GM18508 (cell line): ENCODE measurements around the gene APOL2.
"Not testable (repeated sequence)": the region's sequence is repeated elsewhere in the genome, so short reads cannot be mapped to it uniquely, and the experiment has no call there.

ENCODE experiments used
- ATAC-seq: cut with Tn5 transposase; IDR thresholded peaks from one replicate; pipeline ENCODE4 v1.9.1; 2021; ENCODE audit warnings: moderate number of reproducible peaks; ENCODE audit not compliant: insufficient read depth, unreplicated experiment

Gene APOL2

GRCh38 chr22:36245805-36246356 lies 6.6 kb upstream of the APOL2 start:
- ATAC-seq = no peak

- ATAC-seq = no peak
Observed at GRCh38 chr22:36244522-36245391, 5.4 kb upstream of the APOL2 start.

DNA sequence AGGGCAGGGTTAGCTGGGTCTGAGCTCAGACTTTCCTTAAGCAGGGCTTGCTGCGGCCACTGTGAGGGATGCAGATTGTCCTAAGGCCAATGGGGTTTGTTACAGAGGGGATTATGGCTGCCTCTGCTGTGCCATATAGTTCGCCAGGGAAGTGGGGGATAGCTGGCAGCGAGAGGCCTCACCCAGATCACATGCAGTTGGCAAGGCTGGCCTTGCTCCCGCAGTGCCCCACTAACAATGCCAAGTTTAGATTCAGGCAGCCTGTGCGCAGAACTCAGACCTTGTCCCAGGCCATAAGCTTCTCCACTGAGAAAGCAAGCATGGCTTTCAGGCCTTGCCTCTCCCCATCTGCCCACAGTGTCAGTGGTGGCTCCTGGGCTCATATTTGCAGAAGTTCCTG lies 4.7 kb upstream of the APOL2 start:
- no peak for ATAC-seq

- no peak for ATAC-seq
Observed at GRCh38 chr22:36239150-36239400, 252 bp downstream of the APOL2 start.

- no peak for ATAC-seq
Observed at GRCh38 chr22:36238373-36239149, 766 bp downstream of the APOL2 start.

DNA sequence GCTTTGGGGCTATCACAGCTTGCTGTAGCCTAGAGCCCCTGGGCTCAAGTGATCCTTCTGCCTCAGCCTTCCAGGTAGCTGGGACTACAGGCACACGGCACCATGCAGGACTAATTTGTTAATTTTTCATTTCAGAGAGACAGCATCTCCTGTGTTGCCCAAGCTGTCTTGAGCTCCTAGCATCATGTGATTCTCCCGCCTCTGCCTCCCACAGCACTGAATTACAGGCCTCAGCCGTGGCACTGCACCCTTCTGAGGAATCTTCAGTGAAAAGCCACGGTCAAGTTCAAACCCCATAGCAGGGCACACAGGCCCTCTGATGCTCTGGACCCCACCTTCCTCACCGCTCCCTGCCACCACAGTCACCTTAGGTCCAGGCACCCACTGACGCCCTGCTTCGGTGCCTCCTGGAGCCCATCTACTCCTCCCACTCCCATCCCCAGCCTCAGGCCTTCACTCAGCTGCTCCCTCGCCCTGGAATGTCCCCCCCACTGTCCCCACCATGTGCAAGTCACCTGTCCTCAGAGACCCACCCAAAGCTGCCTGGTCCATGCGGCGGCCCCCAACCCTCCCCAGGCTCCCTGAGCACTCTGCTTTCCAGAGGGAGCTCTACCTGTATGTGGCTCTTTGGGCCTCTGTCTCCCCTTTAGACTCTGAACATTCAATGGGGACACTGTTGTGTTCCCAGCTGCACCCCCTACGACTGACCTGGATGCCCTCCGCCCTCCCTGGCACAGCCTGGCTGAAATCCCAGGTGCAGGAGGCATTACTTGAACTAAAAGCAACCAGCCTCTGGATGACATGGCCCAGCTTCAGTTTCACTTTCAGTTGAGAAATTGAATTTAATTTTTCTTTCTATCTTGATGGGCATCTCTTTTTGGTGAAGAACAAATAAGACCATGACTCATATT lies 1.6 kb downstream of the APOL2 start:
- no peak for ATAC-seq

- no peak for ATAC-seq
Observed at GRCh38 chr22:36236388-36237319, 2.7 kb downstream of the APOL2 start.

GRCh38 chr22:36235585-36235984 lies 3.7 kb downstream of the APOL2 start:
- no peak for ATAC-seq

- ATAC-seq = no peak
Observed at GRCh38 chr22:36234919-36235318, 4.4 kb downstream of the APOL2 start.

GRCh38 chr22:36234213-36234612 lies 5.1 kb downstream of the APOL2 start:
- ATAC-seq = no peak

- no peak for ATAC-seq
Observed at GRCh38 chr22:36233796-36234195, 5.5 kb downstream of the APOL2 start.

- no peak for ATAC-seq
Observed at GRCh38 chr22:36232715-36233401, 6.5 kb downstream of the APOL2 start.

DNA sequence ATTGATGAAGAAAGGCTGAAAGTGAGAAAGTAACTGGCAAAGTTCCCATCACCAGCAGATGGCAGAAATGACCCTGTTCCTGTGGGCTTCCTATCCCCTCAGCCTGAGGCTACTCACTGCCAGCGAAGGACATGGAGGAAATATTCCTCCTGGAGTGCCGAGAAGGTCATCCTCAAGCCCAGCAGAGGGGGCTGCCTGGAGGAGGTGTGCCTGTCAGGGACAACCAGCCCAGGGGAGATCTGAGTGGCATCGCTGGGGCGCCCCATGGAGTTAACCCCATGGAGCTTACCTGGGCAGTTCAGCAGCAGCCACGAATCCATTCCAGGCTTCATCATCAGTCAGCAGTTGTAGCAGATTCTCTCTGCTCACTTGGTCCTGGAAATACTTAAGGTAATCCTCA lies 8.3 kb downstream of the APOL2 start:
- ATAC-seq = not testable (repeated sequence)

DNA sequence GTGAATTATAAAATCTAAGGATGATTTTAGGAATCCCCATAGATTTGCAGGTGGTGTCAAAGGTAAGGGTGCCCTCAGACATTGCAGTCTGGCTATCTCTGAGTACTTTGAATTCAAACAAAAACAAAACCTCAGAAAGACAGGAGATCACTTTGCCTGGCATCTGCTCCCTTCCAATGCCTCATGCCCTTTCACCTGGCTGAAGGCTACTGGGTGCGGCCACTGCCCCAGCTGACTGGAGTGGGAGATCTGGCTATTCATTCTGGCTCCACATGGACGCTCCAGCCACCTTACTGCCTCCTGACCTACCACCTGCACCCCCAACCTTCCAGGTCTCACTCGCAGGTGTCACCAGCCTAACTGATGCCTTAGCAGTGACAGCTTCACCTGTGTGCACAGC lies 9.7 kb downstream of the APOL2 start:
- ATAC-seq = not testable (repeated sequence)

- no peak for ATAC-seq
Observed at GRCh38 chr22:36228944-36229343, 10.4 kb downstream of the APOL2 start.

DNA sequence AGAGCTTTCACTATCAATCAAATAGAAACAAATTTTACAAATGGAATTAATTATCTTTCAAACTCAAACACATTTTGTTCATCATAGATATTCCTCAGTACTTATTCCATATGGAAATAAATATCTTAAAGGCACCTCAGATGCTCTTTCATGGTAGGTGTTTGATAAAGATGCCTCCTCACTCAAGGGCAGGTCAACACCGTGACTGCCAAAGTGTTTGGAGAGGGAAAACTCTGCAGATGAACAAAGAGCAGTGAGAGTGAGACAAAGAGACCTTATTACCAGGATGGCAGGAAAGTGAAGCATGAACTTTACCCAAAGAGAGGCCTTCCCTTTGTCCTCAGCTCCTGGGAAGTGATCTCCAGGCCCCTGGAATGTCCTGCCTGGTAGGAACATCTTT lies 11.0 kb downstream of the APOL2 start:
- not testable (repeated sequence) for ATAC-seq

- ATAC-seq = no peak
Observed at GRCh38 chr22:36227806-36228205, 11.5 kb downstream of the APOL2 start.

DNA sequence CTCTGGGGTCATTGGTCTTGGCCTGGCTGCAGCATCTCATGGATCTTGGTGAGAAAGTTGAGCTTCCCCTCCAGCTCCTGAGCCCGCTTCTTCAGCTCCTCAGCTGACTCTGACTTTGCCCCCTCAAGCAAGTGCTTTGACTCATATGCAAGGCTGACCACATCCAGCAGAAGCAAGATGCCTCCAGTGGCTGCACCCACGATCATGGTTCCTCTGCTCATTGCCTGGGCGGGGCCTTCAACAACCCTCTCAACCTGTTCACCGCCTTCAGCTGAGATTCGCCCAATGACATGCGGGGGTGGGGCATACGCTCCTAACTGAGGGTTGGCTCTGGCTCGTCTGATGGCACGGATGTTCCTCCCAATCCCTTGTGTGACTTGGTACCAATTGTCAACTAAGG lies 11.9 kb downstream of the APOL2 start:
- no peak for ATAC-seq

GRCh38 chr22:36226189-36226588 lies 13.1 kb downstream of the APOL2 start:
- no peak for ATAC-seq
